ENCODE results near the gene CCP110.

DNA sequence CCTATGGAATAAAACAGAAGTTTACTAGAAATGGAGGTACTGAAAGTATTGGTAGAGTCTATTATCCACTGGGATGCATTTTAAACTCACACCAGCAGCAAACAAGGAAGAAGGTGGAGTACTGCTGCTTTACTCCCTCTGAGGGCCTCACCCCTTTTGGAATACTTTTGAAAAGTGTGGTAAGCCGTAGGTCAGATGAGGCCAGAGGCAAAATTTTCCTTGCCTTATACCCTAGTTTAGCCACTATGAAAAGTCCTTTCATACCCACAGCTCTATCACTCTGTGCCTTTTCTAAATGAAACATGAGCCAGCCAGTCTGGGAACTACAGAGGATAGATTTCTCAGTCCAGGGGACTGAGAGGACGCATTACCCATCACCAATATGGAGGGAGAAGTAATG lies 15.9 kb upstream of the CCP110 start:
- TF ChIP-seq EP300 (IDR thresholded peaks at IDR 0.05): no peak
- TF ChIP-seq, protein P1, sequence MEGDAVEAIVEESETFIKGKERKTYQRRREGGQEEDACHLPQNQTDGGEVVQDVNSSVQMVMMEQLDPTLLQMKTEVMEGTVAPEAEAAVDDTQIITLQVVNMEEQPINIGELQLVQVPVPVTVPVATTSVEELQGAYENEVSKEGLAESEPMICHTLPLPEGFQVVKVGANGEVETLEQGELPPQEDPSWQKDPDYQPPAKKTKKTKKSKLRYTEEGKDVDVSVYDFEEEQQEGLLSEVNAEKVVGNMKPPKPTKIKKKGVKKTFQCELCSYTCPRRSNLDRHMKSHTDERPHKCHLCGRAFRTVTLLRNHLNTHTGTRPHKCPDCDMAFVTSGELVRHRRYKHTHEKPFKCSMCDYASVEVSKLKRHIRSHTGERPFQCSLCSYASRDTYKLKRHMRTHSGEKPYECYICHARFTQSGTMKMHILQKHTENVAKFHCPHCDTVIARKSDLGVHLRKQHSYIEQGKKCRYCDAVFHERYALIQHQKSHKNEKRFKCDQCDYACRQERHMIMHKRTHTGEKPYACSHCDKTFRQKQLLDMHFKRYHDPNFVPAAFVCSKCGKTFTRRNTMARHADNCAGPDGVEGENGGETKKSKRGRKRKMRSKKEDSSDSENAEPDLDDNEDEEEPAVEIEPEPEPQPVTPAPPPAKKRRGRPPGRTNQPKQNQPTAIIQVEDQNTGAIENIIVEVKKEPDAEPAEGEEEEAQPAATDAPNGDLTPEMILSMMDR (IDR thresholded peaks at IDR 0.05): no peak
- no peak for TF ChIP-seq POLR2A (IDR thresholded peaks at IDR 0.05)
- no peak for TF ChIP-seq POLR2AphosphoS5 (IDR thresholded peaks at IDR 0.05)

All from suprapubic skin (tissue), 4 donors.